EL (cell line): ENCODE results near the gene IKBKE.

Experiments
- DNase-seq: peaks from one replicate; pipeline ENCODE4 v3.0.0-alpha.2; 2016

The IKBKE gene

GRCh38 chr1:206498685-206499084 lies 28.4 kb downstream of the IKBKE start:
- no peak for DNase-seq

GRCh38 chr1:206500046-206500445 lies 29.8 kb downstream of the IKBKE start:
- DNase-seq, result no peak

- DNase-seq, result no peak
Measured at GRCh38 chr1:206501881-206502280, 31.6 kb downstream of the IKBKE start.

GRCh38 chr1:206502403-206502802 lies 32.1 kb downstream of the IKBKE start:
- DNase-seq, result no peak

- DNase-seq, result no peak
Measured at GRCh38 chr1:206502812-206503211, 32.5 kb downstream of the IKBKE start.

GRCh38 chr1:206503591-206504362 lies 33.5 kb downstream of the IKBKE start:
- peak; percentile 98 for DNase-seq

GRCh38 chr1:206504363-206504713 lies 34.1 kb downstream of the IKBKE start:
- DNase-seq, result no peak

GRCh38 chr1:206505702-206506355 lies 35.6 kb downstream of the IKBKE start:
- peak; percentile 38 for DNase-seq

GRCh38 chr1:206506405-206507283 lies 36.4 kb downstream of the IKBKE start:
- peak; percentile 11 for DNase-seq

- peak; percentile 77 for DNase-seq
Measured at GRCh38 chr1:206507284-206508129, 37.2 kb downstream of the IKBKE start, which contains the start of gene RASSF5. RASSF5 (plus strand) TSS chr1:206507531; CDS start chr1:206507603, 72 bp downstream.

- DNase-seq, result no peak
Measured at GRCh38 chr1:206508130-206508889, 38.0 kb downstream of the IKBKE start.

- DNase-seq, result no peak
Measured at GRCh38 chr1:206508956-206509355, 38.7 kb downstream of the IKBKE start.

GRCh38 chr1:206509612-206510257 lies 39.5 kb downstream of the IKBKE start:
- DNase-seq, result no peak

- DNase-seq, result no peak
Measured at GRCh38 chr1:206510371-206510770, 40.1 kb downstream of the IKBKE start.

- no peak for DNase-seq
Measured at GRCh38 chr1:206511362-206512057, 41.2 kb downstream of the IKBKE start.

GRCh38 chr1:206512058-206512850 lies 42.0 kb downstream of the IKBKE start:
- DNase-seq, result no peak

- DNase-seq, result no peak
Measured at GRCh38 chr1:206512851-206513180, 42.5 kb downstream of the IKBKE start.

GRCh38 chr1:206513312-206514111 lies 43.2 kb downstream of the IKBKE start:
- DNase-seq, result peak; percentile 92
